Left ventricle myocardium inferior (tissue), 1 donor: Measurements from ENCODE around the gene HS3ST4. TPM values are rescaled to one million over a fixed set of nuclear protein-coding genes. Genes with fewer than 3 reads are reported as not detected.

ENCODE experiments used
- DNase-seq: peaks from one replicate; pipeline ENCODE4 v3.0.0-alpha.2; 2020
- H3K27ac ChIP-seq: fragments of 200-600 bp; replicated peaks from 2 replicates; pipeline ENCODE4 v1.8.0; 2021
- H3K27me3 ChIP-seq: fragments of 200-600 bp; 2 replicates; pipeline ENCODE4 v1.8.0; 2021; ENCODE audit warnings: low read depth
- H3K36me3 ChIP-seq: fragments of 200-600 bp; 2 replicates; pipeline ENCODE4 v1.8.0; 2021
- H3K4me1 ChIP-seq: fragments of 200-600 bp; 2 replicates; pipeline ENCODE4 v1.8.0; 2021
- H3K4me3 ChIP-seq: fragments of 200-600 bp; 2 replicates; pipeline ENCODE4 v1.8.0; 2021; ENCODE audit warnings: mild to moderate bottlenecking, moderate library complexity
- H3K9me3 ChIP-seq: fragments of 200-600 bp; replicated peaks from 2 replicates; pipeline ENCODE4 v1.8.0; 2021
- intact Hi-C: fragments of 100-400 bp; cut with micrococcal nuclease; formaldehyde crosslinking; loops from one replicate; pipeline ENCODE4 v1.11.0; 2022
- total RNA-seq: library from RNA; stranded (reverse); fragmentation: NEBNext Ultra II Directional; extraction: Animal tissue kit (Norgen Biotek cat#: 25700); gene quantifications from one replicate; pipeline ENCODE4 v1.2.1, GENCODE V29; 2021
- TF ChIP-seq, protein P1 (sequence below): fragments of 200-600 bp; IDR thresholded peaks from 2 replicates; pipeline ENCODE4 v1.8.0; 2021; ENCODE audit warnings: antibody characterized with exemption, mild to moderate bottlenecking, borderline replicate concordance
- donor health status: DM: no; HTN: yes; CAD: no; lungs with severe emphysema.

Gene HS3ST4
- total RNA-seq, 1 donor from 2014 or later, result not detected

DNA sequence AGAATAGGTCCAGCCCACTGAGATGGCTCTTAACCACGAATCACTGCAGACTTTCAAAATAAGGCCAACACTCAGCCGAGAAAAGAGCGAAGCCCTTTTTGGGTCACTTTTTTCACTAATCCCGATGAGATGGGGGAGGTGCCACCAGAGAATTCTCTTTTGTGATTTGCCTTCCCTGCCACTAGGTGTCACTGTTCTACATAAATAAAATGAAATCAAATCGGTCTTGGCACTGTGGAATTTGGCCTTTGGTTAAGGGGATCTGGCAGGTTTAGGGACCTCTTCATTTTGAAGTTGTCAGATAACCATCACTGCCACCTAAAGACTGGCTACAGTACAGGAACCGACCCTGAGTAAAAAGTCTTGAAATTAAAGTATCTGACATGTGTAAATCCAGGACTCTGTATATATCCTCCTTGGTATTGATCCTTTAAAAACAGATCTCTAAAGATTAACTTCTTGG lies 147.0 kb downstream of the HS3ST4 start:
- Histone ChIP-seq H3K27me3 (peaks cover 57% of the 10 kb centered on the region), H3K36me3 (no peaks in the 10 kb centered on the region), H3K27ac (no peak overlapping the region), H3K4me3 (no peak overlapping the region), H3K9me3 (no peaks in the 10 kb centered on the region), H3K4me1 (no peaks in the 10 kb centered on the region)
- intact Hi-C loops, result no loop called here
- DNase-seq, result no peak
- TF ChIP-seq, protein P1, sequence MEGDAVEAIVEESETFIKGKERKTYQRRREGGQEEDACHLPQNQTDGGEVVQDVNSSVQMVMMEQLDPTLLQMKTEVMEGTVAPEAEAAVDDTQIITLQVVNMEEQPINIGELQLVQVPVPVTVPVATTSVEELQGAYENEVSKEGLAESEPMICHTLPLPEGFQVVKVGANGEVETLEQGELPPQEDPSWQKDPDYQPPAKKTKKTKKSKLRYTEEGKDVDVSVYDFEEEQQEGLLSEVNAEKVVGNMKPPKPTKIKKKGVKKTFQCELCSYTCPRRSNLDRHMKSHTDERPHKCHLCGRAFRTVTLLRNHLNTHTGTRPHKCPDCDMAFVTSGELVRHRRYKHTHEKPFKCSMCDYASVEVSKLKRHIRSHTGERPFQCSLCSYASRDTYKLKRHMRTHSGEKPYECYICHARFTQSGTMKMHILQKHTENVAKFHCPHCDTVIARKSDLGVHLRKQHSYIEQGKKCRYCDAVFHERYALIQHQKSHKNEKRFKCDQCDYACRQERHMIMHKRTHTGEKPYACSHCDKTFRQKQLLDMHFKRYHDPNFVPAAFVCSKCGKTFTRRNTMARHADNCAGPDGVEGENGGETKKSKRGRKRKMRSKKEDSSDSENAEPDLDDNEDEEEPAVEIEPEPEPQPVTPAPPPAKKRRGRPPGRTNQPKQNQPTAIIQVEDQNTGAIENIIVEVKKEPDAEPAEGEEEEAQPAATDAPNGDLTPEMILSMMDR, result peak; percentile 78

DNA sequence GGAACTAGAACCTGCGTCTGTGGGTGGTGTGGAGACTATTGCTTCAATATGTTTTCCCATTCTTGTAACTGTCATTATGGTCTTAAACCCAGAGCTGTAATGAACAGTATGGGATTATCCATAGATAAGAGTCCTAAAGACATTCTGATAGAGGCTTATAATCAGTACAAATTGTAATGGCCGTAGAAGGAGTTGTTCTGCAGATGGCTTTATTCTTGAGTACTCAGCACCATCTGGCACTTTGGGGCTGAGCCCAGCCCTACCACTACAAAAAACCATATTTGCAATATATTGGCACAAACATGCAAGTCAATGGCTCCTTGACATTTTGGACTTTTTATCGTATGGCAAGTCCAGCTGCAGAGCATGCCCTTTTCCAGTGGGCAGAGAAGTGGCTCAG lies 150.0 kb downstream of the HS3ST4 start:
- DNase-seq, result no peak
- Histone ChIP-seq H3K9me3 (no peaks in the 10 kb centered on the region), H3K36me3 (no peaks in the 10 kb centered on the region), H3K4me1 (no peaks in the 10 kb centered on the region), H3K4me3 (no peak overlapping the region), H3K27me3 (peaks cover 51% of the 10 kb centered on the region), H3K27ac (no peak overlapping the region)
- TF ChIP-seq, protein P1, result no peak
- intact Hi-C loops, result no loop called here

DNA sequence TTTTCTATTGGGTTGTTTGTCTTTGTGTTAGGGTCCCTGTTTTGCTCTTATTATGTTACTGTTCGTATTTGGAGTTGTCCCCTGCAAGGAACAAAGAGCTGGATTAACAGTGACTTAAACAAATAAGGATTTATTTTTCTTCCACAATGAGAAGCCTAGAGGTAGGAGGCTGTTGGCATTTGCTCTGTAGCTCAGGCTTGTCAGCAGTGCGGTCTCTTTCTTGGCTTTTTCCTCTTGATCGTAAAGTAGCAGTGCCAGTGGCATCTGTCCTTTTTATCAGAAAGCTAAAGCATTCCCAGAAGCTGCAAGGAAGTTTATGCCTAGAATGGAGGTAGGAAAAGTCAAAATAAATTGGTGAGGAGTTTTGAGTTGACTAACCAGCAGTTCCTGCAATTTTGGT lies 154.1 kb downstream of the HS3ST4 start:
- Histone ChIP-seq H3K9me3 (no peaks in the 10 kb centered on the region), H3K4me1 (no peaks in the 10 kb centered on the region), H3K27me3 (peaks cover 49% of the 10 kb centered on the region), H3K36me3 (no peaks in the 10 kb centered on the region), H3K4me3 (no peak overlapping the region), H3K27ac (no peak overlapping the region)
- intact Hi-C loops, result no loop called here
- TF ChIP-seq, protein P1, result no peak
- no peak for DNase-seq

DNA sequence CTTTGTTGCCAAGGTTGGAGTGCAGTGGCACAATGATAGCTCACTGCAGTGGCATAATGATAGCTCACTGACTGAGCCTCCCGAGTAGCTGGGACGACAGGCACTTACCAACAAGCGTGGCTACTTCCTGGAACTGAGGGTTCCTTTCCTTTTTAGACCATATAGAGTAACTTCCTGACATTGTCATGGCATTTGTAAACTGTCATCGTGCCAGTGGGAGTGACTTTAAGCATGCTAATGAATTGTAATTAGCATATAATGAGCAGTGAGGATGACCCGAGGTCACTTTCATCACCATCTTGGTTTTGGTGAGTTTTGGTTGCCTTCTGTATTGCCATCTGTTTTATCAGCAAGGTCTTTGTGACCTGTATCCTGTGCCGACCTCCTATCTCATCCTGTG lies 162.4 kb downstream of the HS3ST4 start:
- H3K4me1 ChIP-seq, result no peaks in the 10 kb centered on the region
- H3K36me3 ChIP-seq, result no peaks in the 10 kb centered on the region
- TF ChIP-seq, protein P1, result no peak
- no peak overlapping the region for H3K4me3 ChIP-seq
- intact Hi-C loops, result no loop called here
- H3K27ac ChIP-seq, result no peak overlapping the region
- no peak for DNase-seq
- H3K27me3 ChIP-seq, result peaks cover 66% of the 10 kb centered on the region
- peaks cover 20% of the 10 kb centered on the region for H3K9me3 ChIP-seq

DNA sequence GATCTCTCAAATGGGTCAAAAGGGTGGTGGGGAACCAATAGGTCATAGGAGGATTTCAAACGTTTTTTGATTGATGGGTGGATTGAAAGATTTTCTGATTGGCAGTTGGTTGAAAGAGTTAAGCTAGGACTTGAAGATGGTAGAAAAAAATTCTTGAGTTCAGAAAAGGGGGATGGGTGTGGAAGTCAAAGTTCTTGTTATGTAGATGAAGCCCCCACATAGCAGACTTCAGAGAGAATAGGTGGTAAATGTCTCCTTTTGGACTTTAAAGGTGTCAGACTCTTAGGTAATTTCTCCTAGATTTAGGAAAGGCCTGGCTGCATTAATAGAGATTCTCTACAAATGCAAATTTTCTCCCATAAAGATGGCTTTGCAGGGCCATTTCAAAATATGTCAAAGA lies 163.3 kb downstream of the HS3ST4 start:
- Histone ChIP-seq H3K4me3 (no peak overlapping the region), H3K36me3 (no peaks in the 10 kb centered on the region), H3K27ac (no peak overlapping the region), H3K9me3 (peaks cover 29% of the 10 kb centered on the region), H3K27me3 (peaks cover 59% of the 10 kb centered on the region), H3K4me1 (no peaks in the 10 kb centered on the region)
- TF ChIP-seq, protein P1, result no peak
- intact Hi-C loops, result no loop called here
- DNase-seq, result no peak

DNA sequence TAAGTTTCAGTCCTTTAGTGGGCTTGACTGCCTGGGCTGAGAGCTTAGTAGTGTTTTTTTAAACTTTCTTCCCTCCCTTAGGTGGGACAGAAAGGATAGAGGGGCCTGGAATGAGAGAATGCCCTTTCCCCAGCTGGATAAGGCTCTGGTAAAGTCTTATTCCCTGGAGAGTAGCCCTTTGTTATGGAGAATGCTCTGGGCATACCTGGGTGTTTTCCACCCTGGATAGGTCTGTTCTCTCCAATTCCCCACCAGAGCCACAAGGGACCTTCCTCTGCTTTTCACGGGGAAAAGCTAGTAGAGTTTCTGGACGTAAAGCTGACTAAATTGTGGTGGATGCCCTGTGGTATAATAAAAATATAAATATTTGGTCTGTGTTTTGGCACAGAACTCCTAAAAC lies 164.1 kb downstream of the HS3ST4 start:
- no peak overlapping the region for H3K4me3 ChIP-seq
- no peak for DNase-seq
- peaks cover 51% of the 10 kb centered on the region for H3K27me3 ChIP-seq
- H3K9me3 ChIP-seq, result peaks cover 35% of the 10 kb centered on the region
- intact Hi-C loops, result no loop called here
- no peaks in the 10 kb centered on the region for H3K4me1 ChIP-seq
- no peak overlapping the region for H3K27ac ChIP-seq
- no peaks in the 10 kb centered on the region for H3K36me3 ChIP-seq
- TF ChIP-seq, protein P1, result no peak
